A549 treated with dexamethasone at 1 μM for 4 hours (cell line): ENCODE data around the gene KLF1. TPM values are rescaled to one million over a fixed set of nuclear protein-coding genes. Genes with fewer than 3 reads are reported as not detected.

Experiments
- total RNA-seq: library from RNA; stranded (reverse); fragments of 200-300 nt; extraction: Qiagen RNA extraction; gene quantifications from 5 replicates; pipeline ENCODE4 v1.2.3, GENCODE V29; 2022

Gene KLF1
- total RNA-seq, result 0.11 TPM in 1 of 5 replicates, not detected in the others

GRCh38 chr19:12886969-12887747, at the start of gene KLF1:
Gene KLF1, minus strand, starts transcription at chr19:12887201. Its CDS starts 61 bp downstream, at chr19:12887140.

GRCh38 chr19:12933287-12934072, 46.5 kb upstream of the KLF1 start, which contains the start of gene FARSA:
Gene FARSA, minus strand, starts transcription at chr19:12933711. Its CDS starts 15 bp downstream, at chr19:12933696.

GRCh38 chr19:12890787-12891552, 4.0 kb upstream of the KLF1 start, which contains the start of gene GCDH:
Gene GCDH, plus strand, starts transcription at chr19:12891160. Its CDS starts 145 bp downstream, at chr19:12891305.

GRCh38 chr19:12881172-12881808, 5.7 kb downstream of the KLF1 start, which contains the start of gene DNASE2:
Gene DNASE2, minus strand, starts transcription at chr19:12881449. Its CDS starts 74 bp downstream, at chr19:12881375.

GRCh38 chr19:12838182-12838885, 48.7 kb downstream of the KLF1 start, which contains the start of gene MAST1:
Gene MAST1, plus strand, starts transcription at chr19:12838515. Its CDS starts 58 bp downstream, at chr19:12838573.

GRCh38 chr19:12834566-12834943, 52.4 kb downstream of the KLF1 start, which contains the start of gene RTBDN:
Gene RTBDN, minus strand, starts transcription at chr19:12834579. Its CDS starts 4,600 bp downstream, at chr19:12829979.

Other genes starting within 250 kb of the KLF1 start
- gene MAN2B1, start 220.5 kb downstream of the KLF1 start, total RNA-seq, result 13.7 to 25.0 TPM (median 23.7 TPM) in 5 replicates
- 8.3 to 9.7 TPM (median 9.3 TPM) in 5 replicates for gene WDR83, start 220.4 kb downstream of the KLF1 start, total RNA-seq
- 36.5 to 47.0 TPM (median 44.5 TPM) in 5 replicates for gene DHPS, start 205.3 kb downstream of the KLF1 start, total RNA-seq
- not detected in 5 replicates for gene GNG14, start 199.2 kb downstream of the KLF1 start, total RNA-seq
- gene FBXW9, start 190.6 kb downstream of the KLF1 start, total RNA-seq, result 9.2 to 12.1 TPM (median 10.9 TPM) in 5 replicates
- 23.9 to 33.4 TPM (median 31.7 TPM) in 5 replicates for gene TNPO2, start 163.3 kb downstream of the KLF1 start, total RNA-seq
- 165 to 236 TPM (median 222 TPM) in 5 replicates for gene TRIR, start 152.5 kb downstream of the KLF1 start, total RNA-seq
- gene GET3, start 149.7 kb downstream of the KLF1 start, total RNA-seq, result 77.5 to 102 TPM (median 93.7 TPM) in 5 replicates
- 2.1 to 4.3 TPM (median 3.0 TPM) in 5 replicates for gene BEST2, start 135.4 kb downstream of the KLF1 start, total RNA-seq
- gene HOOK2, start 111.6 kb downstream of the KLF1 start, total RNA-seq, result 7.3 to 12.1 TPM (median 10.7 TPM) in 5 replicates
- 121 to 230 TPM (median 188 TPM) in 5 replicates for gene JUNB, start 95.7 kb downstream of the KLF1 start, total RNA-seq
- gene PRDX2, start 85.4 kb downstream of the KLF1 start, total RNA-seq, result 0.26 to 0.73 TPM (median 0.53 TPM) in 5 replicates
- gene THSD8, start 85.1 kb downstream of the KLF1 start, total RNA-seq, result 3.8 to 12.3 TPM (median 7.3 TPM) in 4 of 5 replicates, not detected in the other
- 40.0 to 50.4 TPM (median 46.5 TPM) in 5 replicates for gene RNASEH2A, start 80.6 kb downstream of the KLF1 start, total RNA-seq
- gene RTBDN, start 52.6 kb downstream of the KLF1 start, total RNA-seq, result 0.18 to 0.35 TPM (median 0.26 TPM) in 4 of 5 replicates, not detected in the other
- 0.92 to 2.2 TPM (median 1.7 TPM) in 5 replicates for gene MAST1, start 48.7 kb downstream of the KLF1 start, total RNA-seq
- 24.6 to 30.2 TPM (median 28.0 TPM) in 5 replicates for gene DNASE2, start 5.8 kb downstream of the KLF1 start, total RNA-seq
- 8.4 to 9.6 TPM (median 8.5 TPM) in 5 replicates for gene GCDH, start 4.0 kb upstream of the KLF1 start, total RNA-seq
- gene SYCE2, start 32.1 kb upstream of the KLF1 start, total RNA-seq, result 0.16 to 0.58 TPM (median 0.38 TPM) in 5 replicates
- 55.7 to 78.4 TPM (median 73.9 TPM) in 5 replicates for gene FARSA, start 46.5 kb upstream of the KLF1 start, total RNA-seq
- gene CALR, start 51.4 kb upstream of the KLF1 start, total RNA-seq, result 500 to 578 TPM (median 550 TPM) in 5 replicates
- 64.0 to 86.6 TPM (median 86.0 TPM) in 5 replicates for gene RAD23A, start 58.7 kb upstream of the KLF1 start, total RNA-seq
- 31.0 to 56.0 TPM (median 50.5 TPM) in 5 replicates for gene GADD45GIP1, start 70.0 kb upstream of the KLF1 start, total RNA-seq
- gene DAND5, start 82.4 kb upstream of the KLF1 start, total RNA-seq, result 0.06 to 0.09 TPM (median 0.07 TPM) in 3 of 5 replicates, not detected in the others
- 3.0 to 4.6 TPM (median 4.5 TPM) in 5 replicates for gene NFIX, start 108.3 kb upstream of the KLF1 start, total RNA-seq
- gene LYL1, start 215.7 kb upstream of the KLF1 start, total RNA-seq, result 0.47 to 0.80 TPM (median 0.69 TPM) in 5 replicates
- gene TRMT1, start 229.5 kb upstream of the KLF1 start, total RNA-seq, result 26.3 to 37.8 TPM (median 34.8 TPM) in 5 replicates
- gene NACC1, start 231.1 kb upstream of the KLF1 start, total RNA-seq, result 24.8 to 56.2 TPM (median 47.5 TPM) in 5 replicates